DMS114 treated with DMSO at 0.1 percent for 48 hours (cell line): ENCODE results near the gene SF3A2.

Experiments used
- DNase-seq: peaks from one replicate; lab custom pipeline; 2025; ENCODE audit not compliant: unreplicated experiment; lab: John Stamatoyannopoulos, UW

SF3A2 gene

DNA sequence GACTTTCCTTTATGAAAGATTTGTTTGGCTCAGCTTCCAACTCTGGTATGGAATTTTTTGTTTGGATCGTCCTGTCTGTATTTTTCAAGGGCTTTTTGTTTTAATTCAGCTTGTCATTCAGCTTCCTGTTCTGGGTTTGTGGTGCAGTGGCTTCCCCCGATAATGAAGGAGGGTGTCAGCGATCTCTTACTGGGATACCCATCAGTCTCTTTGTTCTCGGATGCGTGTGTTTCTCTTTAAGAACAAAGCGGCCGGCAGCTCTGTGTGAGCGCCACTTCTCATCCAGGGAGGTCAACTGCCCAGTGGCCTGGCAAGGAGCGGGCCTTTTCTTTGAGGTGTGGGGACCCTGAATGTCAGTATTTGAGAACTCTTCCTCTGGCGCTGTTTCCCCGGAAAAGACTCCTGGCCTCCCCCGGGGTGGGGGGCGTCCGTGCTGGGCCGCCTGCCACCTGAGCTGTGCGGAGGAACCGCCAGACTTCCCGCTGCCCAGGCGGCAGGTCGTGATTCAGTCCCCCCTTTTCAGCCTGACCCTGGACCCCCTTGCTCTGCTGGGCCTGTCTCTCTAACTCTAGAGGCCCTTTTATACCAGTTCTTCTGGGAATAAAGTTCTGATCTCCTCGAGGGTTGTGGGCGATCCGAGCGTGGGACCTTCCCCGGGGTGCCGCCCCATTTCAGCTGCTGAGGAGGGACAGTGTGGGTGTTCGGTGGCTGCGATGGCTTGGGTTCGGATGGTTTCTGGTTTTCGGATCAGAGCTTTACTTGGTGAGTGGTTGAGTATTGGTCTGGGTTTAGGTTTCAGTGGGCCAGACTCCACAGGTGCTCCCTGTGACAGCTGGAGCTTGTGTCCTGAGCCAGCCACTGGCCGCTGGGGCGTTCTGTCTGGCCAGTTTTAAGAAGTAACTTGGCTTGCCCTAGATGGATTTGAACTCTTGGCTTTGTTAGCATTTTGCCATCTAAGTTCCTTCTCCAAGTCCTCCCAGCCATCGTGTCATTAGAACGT lies 3.4 kb downstream of the SF3A2 start:
- DNase-seq = no peak

DNA sequence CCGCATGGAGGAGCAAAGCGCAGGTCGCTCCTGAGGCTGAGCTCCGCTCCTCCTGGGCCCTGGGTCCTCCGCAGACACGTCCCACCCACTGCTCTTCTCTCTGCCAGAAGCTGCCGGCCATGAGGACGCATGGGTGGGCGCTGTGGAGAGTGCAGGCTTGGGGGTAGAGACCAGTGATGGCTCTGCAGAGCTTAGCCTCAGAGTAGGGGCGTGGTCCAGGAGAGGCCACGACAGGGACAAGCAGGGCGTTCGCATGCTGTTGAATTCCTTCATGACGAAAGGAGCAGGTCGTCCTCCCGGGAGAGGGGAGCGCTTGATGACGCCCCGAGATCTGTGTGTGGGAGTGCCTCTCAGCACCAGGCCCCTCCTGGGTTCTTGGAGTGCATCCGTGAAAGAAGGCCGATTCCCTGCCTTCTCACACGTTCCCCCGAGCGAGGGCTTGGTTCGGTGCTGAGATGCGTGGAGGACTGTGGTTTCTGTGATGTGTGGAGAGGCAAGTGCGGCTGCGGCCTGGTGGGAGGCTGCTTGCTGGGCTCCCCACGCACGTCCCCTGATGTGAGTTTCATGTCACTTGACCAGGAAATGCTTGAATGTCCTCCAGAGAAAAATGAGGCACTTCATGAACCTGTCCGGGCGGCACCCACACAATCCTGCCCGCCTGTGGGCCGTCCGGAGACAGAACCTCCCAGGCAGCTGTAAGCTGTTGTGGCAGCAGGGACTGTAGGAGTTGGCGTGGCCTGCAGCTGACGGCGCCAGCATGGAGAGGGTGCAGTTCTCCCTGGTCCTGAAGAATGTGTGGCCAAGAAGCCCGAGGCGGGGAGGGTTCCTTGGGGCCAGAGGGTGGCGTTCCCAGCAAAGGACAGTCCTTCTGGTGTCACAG lies 4.5 kb downstream of the SF3A2 start:
- DNase-seq = no peak

DNA sequence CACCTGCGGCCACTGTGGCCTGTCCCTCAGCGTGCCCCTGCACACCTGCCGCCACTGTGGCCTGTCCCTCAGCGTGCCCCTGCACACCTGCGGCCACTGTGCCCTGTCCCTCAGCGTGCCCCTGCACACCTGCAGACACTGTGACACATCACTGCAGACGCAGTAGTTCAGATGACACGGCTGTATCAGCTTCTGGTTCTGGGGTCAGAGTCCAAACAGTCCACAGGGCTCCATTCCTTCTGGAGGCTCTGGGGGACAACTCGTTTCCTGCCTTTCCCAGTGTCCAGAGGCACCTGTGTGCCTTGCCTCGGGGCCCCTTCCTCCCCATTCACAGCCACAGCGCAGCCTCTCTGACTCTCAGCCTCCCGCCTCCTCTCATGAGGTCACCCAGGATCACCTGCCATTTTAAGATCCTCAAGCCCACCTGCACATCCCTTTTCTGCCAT lies 5.5 kb downstream of the SF3A2 start:
- DNase-seq = no peak

DNA sequence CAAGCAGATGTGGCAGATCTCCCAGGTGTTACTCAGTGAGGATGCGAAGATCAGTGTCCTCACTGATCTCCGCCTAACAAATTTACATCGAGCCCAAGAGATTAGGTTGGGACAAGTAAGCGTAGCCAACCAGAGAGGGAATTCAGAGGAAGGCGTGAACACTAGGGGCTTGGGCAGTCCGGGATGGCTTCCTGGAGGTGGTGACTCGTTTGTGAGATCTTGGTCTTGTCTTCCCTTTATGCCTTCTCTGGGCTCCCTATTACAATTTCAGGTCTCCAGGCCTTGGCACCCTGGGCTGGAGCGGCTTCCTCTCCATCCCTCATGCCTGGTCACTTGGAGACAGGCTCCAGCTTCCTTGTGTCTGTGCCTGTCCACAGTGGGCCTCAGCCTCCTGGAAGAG lies 6.2 kb downstream of the SF3A2 start:
- no peak for DNase-seq

DNA sequence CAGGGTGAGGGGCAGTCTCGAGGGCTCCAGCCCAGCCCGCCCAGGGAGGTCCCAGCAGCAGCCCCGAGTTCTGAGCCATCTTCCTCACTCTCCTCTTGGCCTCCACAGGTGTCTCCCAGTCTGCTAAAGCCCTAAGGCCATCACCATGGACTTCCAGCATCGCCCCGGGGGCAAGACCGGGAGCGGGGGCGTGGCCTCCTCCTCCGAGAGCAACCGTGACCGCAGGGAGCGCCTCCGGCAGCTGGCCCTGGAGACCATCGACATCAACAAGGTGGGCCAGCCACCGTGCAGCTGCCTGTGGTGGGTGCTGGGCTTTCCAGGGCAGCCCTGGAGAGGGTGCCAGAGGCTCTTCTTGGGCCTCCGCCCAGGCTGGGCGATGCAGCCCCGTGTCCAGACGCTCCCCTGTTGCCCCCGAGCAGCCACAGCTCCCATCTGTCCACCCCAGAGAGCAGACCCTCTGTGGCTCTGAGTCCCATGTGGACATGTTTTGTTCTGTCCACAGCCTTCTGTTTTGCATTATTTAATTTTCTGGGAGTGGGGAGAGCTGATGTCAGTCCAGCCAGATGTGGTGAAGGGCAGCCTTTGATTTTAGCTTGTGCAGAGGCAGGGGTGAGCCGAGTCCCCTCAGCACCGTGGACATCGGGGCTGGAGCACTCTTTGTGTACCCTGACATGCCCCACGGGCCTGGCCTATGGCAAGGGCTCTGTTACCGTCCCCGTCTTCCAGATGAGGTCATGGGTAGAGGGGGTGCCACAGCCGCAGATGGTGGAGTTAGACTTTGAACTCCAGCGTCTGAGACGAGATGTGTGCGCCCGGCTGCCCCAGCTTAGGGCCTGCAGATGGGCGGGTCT lies 6.9 kb downstream of the SF3A2 start:
- DNase-seq = no peak

DNA sequence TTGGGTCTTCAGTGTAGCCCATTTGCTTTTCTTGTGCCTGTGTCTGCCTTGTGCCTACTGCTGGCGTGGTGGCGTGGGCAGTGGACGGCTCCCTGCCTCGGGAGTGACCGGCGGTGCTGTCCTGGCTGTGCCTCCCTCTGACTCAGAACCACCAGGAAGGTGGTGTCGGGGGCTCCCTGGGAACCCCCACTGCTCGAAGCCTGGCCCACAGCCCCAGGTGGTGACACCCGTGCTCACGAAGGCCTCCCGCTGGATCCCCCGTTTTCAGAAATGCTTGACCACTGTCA lies 7.4 kb downstream of the SF3A2 start:
- DNase-seq = no peak

DNA sequence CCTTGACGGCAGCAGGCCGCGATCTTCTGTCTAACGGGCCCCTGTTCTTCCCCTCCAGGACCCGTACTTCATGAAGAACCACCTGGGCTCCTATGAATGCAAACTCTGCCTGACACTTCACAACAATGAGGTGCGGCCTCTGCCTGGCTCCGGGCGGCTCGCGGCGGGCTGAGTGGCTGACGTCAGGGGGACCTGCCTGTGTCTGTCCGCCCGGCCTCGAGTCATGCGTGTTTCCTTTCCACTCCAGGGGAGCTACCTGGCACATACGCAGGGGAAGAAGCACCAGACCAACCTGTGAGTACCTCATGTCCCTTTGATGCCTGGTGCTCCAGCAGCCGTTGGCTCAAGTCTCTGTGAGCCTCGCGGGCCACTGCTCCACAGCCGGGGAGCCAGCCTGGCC lies 7.9 kb downstream of the SF3A2 start:
- DNase-seq = no peak

DNA sequence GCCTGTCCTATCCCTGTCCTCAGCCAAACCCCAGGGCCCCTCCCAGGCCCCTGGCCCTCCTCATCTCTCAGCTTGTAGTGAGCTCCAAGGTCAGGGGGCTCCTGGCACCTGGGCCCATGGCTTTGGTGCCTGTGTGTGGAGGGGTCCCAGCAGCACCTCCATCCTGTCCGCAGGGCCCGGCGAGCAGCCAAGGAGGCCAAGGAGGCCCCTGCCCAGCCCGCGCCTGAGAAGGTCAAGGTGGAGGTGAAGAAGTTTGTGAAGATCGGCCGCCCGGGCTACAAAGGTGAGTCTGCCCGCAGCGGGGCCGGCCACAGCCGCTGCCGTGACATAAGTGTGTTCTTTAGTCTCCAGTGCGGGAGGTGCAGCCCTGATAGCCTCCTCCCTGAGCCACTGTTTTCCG lies 8.6 kb downstream of the SF3A2 start:
- DNase-seq = no peak

DNA sequence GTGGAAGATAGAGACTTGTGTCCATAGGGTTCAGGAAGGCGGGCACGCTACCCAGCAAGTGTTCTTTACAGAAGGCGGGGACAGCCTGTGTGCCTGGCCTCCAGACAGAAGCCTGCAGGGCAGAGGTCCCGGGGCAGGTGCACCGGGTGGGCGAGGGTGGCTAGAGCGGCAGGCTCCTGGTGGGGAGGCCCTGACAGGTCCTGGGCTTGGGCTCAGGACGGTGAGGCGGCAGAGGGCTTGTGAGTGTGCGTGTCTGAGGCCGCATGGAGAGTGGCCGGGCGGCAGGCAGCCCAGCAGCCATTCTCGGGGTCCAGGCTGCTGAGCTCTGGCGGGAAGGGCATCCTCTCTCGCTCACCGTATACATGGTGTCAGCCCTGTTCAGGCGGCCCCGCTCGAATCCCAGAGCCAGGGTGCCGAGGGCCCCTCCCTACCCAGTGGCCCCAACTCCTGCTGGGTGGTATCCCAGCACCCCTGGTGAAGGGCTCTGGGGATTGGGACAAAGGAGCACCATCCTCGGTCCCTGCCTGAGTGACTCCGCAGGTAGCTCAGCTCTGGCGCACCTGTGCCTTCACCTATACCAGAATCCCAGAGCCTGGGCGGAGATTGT lies 9.5 kb downstream of the SF3A2 start:
- DNase-seq = no peak

DNA sequence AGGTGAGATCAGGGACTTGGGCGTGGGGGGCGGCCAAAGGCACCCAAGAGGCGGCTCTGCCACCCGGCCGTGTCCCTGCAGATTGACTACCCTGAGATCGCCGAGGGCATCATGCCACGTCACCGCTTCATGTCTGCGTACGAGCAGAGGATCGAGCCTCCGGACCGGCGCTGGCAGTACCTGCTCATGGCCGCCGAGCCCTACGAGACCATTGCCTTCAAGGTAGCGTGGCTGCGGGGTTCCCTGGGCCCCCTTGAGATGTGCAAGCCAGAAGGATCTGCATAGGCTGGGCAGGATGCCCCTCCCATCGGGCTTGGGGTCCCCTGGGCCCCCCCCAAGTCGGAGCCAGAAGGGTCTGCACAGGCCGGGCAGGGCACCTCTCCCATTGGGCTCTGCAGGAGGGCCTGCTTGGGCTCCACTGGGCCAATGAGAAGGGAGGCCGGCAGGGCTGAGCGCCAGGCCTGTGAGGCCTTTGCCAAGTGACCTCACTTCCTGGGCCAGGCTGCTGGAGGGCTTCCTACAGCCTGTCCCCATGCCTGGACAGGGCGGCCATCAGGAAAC lies 10.3 kb downstream of the SF3A2 start:
- no peak for DNase-seq

DNA sequence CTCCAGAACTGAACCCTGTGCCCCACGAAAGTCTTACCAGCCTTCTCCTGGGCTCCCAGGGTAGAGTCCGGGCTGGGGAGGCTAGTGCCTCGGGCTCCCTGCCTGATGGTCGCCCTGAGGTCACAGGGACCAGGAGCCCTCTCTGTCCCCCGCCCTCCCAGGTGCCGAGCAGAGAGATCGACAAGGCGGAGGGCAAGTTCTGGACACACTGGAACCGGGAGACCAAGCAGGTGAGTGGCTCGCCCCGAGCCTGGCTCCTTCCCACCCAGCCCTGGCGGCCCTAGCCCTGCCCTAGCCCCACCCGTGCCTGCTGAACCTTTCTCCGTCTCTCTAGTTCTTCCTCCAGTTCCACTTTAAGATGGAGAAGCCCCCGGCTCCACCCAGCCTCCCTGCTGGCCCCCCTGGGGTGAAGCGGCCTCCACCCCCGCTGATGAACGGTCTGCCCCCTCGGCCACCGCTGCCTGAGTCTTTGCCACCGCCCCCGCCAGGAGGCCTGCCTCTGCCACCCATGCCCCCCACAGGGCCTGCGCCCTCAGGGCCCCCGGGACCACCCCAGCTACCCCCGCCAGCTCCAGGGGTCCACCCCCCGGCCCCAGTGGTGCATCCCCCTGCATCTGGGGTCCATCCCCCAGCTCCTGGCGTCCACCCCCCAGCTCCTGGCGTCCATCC lies 10.9 kb downstream of the SF3A2 start:
- DNase-seq = no peak

DNA sequence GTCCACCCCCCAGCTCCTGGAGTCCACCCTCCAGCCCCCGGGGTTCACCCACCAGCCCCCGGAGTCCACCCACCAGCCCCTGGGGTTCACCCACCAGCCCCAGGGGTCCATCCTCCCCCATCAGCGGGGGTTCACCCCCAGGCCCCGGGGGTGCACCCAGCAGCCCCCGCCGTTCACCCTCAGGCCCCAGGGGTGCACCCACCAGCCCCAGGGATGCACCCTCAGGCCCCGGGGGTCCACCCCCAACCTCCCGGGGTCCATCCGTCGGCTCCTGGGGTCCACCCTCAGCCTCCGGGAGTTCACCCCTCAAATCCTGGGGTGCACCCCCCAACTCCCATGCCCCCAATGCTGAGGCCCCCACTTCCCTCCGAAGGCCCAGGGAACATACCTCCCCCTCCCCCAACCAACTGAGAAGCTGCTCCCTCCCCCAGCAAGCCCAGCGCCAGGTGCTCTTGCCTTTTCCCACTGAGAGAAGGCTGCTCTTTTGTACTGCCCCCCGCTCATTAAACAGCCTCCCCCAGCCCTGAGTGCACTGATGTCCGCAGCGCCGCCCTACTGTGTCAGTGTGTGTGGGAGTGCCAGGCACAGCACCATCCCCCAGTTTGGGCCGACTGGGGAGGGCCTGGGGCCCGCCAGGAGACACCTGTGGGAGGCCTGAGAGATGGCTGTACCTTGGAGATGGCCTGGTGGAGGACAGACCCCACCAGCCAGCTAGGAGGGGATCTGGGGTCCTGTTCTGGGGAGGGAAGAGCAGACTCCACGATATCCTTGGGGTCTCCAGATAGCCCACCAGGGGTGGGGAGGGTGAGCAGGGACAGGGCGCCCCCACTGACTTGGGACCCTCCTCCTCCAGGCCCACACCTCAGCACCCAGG lies 11.7 kb downstream of the SF3A2 start:
- DNase-seq = no peak

DNA sequence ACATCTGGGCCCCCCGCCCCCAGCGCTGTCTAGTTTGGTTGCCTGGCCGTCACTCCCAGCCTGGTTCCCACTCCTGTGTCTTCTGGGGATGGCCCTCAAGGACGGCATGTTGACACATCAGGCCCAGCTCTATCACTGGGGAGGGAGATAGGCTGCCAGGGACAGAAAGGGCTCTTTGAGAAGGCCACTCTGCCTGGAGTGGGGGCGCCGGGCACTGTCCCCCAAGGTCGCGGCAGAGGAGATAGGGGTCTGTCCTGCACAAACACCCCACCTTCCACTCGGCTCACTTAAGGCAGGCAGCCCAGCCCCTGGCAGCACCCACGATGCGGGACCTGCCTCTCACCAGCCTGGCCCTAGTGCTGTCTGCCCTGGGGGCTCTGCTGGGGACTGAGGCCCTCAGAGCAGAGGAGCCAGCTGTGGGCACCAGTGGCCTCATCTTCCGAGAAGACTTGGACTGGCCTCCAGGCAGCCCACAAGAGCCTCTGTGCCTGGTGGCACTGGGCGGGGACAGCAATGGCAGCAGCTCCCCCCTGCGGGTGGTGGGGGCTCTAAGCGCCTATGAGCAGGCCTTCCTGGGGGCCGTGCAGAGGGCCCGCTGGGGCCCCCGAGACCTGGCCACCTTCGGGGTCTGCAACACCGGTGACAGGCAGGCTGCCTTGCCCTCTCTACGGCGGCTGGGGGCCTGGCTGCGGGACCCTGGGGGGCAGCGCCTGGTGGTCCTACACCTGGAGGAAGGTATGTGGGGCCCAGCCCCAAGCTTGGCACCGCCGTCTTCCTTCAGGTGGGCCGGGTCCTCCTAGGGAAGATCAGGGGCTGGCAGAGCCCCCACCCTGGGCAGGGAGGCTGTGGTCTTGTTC lies 12.6 kb downstream of the SF3A2 start, which contains the start of gene AMH:
Gene AMH, plus strand, starts transcription at position 314 of the 857 bp plus-strand sequence. Its CDS starts 10 bp downstream, at position 324.
- no peak for DNase-seq

DNA sequence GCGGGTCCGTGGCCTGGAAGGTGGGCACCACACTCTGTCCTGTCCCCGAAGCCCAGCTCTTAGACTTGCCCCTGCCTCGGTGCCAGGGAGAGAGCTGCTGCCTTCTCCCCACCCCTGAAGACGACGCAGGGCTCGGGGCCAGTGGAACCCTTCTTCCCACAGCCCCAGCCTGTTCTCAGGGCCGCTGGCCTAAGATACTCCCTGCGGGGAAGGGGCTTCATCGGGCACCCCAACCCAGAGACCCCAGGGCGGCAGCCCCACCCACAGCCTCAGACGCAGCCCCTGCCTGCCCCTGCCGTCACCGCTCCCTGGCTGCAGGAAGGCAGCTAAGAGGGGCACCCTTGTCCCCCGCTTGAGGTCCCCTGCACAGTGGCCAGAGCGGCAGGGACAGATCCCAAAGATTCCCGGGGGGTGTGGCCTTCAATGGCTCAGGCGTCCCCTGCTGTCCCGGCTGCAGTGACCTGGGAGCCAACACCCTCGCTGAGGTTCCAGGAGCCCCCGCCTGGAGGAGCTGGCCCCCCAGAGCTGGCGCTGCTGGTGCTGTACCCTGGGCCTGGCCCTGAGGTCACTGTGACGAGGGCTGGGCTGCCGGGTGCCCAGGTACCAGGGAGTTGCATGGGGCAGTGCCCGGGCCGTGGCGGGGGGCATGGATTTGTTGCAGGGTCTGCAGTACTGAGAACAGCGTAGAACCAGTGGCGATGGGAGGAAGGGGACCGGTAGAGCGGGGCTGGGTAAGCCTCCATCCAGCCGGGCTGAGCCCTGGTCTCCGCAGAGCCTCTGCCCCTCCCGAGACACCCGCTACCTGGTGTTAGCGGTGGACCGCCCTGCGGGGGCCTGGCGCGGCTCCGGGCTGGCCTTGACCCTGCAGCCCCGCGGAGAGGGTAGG lies 13.5 kb downstream of the SF3A2 start:
- DNase-seq = no peak

DNA sequence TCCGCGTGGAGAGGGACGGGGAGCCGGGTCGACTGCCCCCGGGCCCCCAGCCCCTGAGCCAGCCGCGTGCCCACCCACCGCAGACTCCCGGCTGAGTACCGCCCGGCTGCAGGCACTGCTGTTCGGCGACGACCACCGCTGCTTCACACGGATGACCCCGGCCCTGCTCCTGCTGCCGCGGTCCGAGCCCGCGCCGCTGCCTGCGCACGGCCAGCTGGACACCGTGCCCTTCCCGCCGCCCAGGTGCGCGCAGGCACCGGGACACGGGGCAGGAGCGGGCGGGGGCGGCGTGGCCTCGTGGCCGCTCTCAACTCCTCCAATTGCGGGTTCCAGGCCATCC lies 14.1 kb downstream of the SF3A2 start:
- DNase-seq = no peak

DNA sequence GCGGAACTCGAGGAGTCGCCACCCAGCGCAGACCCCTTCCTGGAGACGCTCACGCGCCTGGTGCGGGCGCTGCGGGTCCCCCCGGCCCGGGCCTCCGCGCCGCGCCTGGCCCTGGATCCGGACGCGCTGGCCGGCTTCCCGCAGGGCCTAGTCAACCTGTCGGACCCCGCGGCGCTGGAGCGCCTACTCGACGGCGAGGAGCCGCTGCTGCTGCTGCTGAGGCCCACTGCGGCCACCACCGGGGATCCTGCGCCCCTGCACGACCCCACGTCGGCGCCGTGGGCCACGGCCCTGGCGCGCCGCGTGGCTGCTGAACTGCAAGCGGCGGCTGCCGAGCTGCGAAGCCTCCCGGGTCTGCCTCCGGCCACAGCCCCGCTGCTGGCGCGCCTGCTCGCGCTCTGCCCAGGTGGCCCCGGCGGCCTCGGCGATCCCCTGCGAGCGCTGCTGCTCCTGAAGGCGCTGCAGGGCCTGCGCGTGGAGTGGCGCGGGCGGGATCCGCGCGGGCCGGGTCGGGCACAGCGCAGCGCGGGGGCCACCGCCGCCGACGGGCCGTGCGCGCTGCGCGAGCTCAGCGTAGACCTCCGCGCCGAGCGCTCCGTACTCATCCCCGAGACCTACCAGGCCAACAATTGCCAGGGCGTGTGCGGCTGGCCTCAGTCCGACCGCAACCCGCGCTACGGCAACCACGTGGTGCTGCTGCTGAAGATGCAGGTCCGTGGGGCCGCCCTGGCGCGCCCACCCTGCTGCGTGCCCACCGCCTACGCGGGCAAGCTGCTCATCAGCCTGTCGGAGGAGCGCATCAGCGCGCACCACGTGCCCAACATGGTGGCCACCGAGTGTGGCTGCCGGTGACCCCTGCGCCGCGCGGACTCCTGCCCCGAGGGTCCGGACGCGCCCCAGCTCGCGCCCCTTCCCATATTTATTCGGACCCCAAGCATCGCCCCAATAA lies 14.8 kb downstream of the SF3A2 start:
- no peak for DNase-seq
